GM21381 (cell line): ENCODE results near the gene AVPR2.

Experiments used
- ATAC-seq: cut with Tn5 transposase; IDR thresholded peaks from one replicate; pipeline ENCODE4 v1.9.1; 2021; ENCODE audit warnings: mild to moderate bottlenecking, moderate library complexity; ENCODE audit not compliant: unreplicated experiment

The AVPR2 gene

DNA sequence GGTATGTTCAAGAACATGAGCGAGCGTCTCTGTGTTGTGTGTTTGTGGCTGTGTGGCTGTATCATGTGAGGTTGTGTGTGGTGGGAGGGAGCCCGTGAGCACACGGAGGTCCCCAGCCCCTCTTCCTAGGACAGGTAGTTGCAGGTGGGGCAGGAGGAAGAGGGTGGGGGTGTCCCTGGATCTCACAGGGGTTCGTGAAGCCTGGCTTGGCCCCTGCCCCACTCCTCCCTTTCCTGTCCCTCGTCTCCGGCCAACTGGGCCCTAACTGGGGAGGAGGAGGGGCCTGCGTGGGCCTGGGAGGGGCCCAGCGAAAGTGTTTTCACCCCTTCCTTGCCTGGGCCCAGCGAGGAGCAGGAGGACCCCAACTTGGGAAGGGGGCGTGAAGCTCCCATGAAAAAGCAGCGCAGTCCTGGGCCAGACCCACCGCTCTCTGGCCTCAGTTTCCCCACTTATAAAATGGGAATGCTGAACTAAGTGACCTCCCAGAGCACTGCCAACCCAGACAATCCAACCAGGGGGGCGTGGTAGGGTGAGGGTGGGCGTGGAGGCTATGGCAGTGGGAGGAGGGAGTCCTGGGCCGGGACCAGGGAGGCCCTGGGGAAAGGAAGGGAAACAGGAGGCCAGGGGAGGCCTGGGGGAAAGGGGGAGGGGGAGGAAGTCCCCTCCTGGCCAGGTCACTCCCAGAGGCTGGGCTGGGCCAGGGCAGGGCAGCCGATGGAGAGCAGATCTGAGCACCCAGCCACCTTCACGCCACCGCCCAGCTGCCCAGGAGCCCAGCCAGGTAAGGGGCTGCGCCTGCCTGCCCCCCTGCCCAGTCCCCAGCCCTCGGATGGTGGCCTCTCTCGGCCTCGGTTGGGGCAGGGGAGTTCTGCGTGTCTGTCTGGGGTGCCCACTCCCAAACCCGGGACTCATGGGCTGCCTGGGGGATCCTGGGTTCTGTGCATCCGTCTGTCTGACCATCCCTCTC lies at the start of gene AVPR2:
AVPR2 (plus strand) TSS at position 683 of the 967 bp plus-strand sequence. CDS start 473 bp downstream, outside the sequence.
- ATAC-seq = no peak

DNA sequence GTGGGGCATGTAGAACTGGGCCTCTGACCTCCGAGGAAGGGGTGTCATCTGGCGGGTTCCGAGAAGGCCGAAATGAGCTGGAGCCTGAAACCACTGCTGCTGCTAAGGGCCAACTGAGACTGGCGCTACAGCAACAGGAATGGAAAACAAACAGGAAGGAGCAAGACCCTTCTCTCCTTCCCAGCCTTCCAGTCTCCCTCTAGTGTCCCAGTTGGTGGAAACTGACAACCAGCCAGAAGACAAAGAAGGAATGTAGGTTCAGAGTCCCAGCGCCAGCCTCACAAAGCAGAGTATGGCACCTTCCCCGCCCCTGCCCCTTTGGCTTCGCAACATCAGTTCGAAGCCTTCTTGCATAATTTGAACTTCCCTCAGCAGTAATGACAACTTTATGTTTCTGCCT lies 49.8 kb upstream of the AVPR2 start:
- no peak for ATAC-seq

DNA sequence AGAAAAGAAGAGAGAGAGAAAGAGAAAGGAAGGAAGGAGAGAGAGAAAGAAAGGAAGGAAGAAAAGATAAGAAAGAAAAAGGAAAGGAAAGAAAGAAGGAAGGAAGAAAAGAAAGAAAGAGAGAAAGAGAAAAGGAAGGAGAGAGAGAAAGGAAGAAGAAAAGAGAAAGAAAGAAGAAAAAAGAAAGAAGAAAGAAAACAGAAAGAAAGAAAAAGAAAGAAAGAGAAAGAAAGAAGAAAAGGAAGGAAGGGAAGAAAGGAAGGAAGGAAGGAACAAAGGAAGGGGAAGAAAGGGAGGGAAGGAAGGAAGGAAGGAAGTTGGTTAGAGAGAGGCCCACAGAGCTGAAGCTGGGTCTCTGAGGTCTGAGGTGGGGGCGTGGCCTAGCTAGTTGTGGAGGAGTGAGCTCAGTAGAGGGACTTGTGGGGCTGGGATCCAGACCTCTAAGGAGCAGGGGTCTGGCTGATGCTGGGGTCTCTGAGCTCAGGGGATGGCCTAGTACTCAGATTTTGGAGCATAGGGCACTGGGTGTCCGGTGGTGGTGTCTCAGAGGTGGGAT lies 47.0 kb upstream of the AVPR2 start:
- ATAC-seq = no peak

DNA sequence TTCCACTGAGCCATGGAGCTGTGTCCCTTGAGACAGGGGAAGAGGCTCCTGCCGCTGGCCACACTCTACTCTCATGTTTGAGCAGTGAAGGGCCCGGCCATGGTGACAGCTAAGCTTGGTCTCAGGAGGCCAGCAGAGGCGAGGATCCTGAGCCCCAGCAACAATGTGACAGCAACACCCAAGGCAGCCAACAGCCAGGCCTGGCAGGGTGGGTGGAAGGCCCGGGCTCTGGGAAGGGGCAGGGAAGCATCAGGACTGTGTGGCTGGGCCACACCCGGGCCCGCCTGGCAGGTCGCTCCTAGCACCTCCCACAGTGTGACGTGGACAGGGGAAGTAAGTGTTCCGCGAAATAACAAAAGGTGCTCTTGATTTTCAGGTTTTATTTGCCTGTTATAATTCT lies 43.3 kb upstream of the AVPR2 start:
- no peak for ATAC-seq

DNA sequence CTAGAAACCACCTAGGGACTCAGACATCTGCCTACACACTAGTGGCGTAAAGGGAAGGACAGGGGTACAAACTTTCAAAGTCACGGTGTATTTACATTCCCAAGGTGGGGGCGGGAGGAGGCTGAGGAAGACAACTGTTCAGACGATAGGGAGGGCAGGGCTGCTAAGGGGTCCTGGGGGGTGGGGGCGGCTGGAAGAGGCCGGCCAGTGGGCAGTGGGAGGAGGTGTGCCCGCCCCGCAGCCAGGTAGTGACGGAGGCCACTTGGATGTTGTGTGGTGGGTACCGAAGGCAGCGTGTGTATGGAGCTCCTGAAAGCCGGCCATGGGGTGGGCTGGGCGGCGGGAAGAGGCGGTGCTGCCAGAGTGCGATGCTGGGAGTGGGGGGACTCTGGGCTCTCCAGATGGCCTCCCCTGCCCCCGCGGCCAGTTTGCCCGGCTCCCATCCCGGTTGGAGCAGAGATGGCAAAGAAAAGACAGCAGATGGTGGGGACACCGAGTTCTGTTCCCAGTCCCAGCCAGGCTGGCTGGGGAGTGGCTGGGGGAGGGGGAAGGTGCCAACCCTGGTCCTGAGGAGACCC lies 42.7 kb upstream of the AVPR2 start:
- ATAC-seq = no peak

DNA sequence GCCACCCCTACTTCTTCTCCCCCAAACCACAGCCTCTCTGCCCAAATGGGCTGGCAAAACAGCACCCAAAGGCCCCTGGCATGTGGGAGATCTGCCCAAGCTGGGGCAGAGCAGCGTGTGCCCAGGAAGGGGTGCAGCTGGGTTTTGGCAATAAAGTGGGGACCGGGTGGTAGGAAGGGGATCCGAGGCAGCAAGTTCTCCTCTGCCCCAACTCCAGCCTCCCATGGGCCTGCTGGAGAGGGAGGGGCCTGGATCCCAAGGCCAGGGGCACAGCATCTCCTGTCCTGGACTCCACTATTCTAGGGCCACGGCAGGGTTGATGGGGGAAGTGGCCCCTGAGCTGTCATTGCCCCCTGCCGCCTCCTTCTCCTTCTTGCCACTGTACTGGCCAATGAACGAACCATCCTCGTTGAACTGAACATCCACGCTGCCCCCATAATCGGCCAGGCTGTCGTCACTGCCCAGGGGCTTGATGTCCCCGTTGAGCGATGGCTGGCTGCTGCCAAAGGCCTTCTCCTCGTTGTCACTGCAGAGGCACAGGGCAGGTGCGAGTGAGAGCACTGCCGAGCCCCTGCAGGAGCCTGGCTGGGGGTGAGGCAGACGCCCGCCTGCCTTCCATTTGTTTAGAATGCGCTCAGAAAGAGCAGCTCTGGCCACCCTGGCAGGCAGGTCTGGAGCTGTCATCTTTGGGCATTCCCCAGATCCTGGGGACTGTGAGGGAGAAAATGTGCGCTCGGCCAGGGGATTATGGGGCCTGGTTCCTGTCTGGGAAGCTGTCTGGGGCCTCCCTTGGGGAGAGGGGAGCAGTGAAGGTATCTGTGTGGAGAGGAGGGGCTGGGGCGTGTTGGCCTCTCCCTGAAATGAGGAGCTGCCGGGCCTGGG lies 41.9 kb upstream of the AVPR2 start:
- ATAC-seq = no peak

DNA sequence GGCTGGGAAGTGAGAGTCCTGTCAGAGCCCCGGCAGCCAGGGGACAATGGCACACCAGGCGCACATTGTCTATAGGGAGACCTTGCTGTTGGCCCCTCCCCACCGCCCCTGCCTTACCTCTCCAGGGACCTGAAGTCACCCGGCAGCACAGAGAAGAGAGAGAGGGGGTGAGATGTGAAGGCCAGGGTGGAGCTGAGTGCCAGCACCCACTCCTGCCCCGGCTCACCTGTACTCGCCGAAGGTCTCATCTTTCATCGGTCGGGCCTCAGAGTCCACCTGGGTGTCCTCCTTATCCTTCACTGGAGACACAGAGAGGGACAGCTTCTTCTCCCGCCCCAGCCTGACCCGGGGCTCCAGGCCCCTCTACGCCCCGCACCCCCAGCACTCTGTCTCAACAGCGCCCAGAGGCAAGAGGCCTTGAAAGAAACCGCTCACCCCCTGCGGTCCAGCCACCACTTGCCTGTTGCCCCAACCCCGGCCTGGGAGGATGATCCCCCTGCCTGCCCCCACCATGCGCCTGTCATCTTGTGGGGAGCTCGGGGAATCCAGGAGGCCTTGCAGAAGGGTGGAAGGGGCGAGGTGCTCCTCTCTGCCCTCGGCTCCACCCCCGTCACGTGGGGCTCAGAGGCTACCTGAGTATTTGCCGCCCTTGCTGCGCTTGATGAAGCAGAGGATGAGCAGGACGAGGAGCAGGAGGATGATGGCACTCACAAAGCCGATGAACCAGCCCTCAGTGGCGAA lies 41.1 kb upstream of the AVPR2 start:
- ATAC-seq = no peak

DNA sequence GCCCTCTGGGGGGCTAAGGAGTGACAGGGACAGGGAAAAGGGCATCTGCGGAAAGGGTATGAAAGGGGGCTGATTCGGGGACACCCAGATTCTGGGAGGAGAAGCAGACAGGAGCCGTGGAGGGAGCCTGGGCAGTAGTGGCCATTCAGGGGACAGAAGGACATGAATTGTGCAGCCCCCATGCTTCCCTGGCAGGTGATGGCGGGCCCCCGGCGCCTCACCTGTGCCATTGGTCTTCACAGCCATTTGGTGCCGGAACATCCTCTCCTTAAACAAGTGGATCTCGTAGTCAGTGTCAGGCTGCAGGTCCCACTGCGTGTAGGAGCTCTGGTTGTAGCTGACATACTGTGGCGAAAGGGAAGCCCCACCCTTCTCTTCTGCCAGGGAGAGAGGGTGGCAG lies 40.4 kb upstream of the AVPR2 start:
- ATAC-seq = no peak

DNA sequence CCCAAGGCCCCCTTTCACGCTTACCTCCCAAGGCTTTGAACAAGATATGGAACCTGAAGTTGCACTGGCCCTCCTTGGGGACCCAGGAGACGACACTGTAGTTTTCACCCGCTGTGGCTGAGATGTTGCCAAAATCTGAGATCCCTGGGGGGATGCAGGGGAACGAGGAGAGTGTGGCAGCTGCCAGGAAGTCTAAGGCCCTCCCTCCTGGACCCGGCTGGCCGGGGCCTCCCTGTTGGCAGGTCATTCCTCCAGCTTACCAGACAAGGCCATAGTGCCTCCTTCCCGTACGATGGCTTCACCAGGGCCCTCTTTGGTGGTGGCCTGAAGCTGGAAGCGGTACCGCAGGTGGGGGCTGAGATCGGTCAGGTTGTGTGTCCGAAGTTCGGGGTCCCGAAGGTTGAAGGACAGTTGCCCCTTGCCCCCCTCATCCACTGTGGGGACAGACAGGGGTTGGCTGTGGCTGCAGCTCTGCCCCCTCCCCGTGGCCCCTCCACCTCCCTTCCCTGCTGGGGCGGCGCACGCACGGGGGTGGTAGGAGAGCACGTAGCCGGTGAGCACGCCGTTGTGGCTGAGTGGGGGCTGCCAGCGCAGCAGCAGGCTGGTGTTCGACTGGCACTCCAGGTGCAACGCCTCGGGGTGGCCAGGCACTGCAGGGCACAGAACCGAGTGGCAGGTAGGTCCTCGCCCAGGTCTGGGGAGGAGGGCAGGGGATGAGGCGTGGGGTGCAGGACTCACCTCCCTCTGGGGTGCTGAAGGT lies 39.7 kb upstream of the AVPR2 start:
- ATAC-seq = no peak

DNA sequence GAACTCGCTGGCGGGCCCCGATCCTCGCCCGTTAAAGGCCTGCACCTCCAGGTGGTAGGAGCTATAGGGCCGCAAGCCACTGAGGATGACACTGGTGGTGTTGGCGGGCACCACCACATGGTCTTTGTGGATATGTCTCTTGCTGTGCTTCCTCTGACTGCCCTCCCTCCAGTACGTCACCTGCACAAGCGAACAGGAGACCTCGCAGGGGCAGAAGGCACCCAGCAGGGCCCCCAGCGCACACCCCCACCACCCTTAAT lies 39.2 kb upstream of the AVPR2 start:
- no peak for ATAC-seq

DNA sequence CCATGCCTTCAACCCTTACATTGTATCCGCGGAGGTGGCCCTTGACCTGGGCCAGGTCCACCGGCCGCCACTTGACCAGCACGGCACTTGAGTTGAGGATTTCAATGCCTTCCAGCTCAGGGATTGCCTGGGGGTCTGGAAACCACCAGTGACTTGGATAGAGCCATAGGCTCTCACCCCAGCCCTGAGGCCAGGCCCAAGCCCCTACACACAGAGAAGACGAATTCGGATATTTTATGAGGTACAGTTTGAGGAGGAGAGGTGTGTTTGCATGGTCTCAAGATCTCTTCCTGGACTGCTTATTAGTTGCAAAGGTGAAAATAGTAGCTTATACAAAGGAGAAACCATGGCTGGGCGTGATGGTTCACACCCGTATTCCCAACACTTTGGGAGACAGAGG lies 38.8 kb upstream of the AVPR2 start:
- ATAC-seq = no peak

DNA sequence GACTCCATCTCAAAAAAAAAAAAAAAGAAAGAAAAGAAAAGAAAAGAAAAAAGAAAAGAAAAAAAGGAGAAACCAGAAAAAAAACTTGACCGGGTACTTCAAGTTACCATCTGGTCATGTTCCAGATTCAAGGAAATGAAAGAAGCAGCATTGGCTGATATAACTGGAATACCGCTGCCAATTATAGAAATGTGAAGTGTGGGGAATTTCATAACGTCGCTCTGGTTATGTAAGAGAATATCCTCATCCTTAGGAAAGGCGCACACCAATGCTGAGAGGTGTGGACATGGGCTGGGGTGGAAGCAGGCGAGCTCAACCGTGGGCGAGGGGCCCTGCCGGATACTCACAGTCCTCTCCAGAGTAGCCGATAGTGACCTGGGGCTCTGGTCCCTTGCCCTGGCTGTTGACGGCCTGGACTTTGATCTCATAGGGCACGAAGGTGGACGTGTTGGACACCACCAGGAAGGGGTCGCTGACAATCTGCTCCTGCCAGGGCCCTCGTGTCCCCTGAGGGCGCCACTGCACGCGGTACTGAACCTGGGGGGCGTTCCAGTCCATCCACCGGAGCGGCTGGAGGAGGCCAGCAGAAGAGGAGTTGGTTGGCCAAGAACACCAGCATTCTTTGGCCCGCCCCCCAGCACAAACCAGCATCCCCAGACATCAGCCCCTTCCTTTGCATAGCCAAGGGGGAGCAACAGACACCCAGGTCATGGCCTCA lies 38.0 kb upstream of the AVPR2 start:
- ATAC-seq = no peak

DNA sequence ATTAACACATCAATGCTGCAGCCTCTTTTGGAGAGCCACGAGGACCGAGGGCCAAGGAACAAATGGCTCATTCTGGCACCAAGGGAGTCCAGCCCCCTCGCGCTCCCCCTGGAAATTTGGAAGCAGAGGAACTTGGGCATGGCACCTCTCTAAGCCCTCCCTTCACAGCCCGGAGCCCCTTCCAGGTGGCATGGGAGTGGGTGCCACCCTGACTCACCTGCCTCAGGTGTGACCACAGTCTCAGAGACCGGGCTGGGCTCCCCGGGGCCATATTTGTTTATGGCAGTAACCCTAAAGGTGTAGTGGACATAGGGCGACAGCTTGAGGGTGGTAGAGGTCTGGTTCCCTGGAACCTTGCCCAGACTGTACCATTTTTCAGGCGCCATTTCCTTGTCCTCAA lies 37.3 kb upstream of the AVPR2 start:
- no peak for ATAC-seq

DNA sequence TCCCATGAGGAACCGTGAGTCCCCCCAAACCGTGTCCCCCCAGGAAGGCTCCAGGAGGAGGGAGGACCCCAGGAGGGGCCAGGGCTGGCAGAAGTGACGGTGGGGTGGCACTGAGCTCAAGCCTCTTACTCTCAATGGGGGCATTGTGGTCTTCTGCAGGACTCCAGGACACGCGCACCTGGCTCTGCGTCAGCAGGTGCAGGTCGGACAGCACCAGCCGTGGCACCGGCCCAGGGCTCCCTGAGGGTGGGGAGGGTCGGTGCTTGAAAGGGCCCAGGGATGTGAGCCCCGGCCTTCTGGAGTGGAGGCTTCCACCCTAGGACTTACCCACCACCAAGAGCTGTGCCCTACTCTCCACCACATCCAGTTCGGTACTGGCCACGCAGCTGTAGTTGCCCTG lies 36.8 kb upstream of the AVPR2 start:
- no peak for ATAC-seq

DNA sequence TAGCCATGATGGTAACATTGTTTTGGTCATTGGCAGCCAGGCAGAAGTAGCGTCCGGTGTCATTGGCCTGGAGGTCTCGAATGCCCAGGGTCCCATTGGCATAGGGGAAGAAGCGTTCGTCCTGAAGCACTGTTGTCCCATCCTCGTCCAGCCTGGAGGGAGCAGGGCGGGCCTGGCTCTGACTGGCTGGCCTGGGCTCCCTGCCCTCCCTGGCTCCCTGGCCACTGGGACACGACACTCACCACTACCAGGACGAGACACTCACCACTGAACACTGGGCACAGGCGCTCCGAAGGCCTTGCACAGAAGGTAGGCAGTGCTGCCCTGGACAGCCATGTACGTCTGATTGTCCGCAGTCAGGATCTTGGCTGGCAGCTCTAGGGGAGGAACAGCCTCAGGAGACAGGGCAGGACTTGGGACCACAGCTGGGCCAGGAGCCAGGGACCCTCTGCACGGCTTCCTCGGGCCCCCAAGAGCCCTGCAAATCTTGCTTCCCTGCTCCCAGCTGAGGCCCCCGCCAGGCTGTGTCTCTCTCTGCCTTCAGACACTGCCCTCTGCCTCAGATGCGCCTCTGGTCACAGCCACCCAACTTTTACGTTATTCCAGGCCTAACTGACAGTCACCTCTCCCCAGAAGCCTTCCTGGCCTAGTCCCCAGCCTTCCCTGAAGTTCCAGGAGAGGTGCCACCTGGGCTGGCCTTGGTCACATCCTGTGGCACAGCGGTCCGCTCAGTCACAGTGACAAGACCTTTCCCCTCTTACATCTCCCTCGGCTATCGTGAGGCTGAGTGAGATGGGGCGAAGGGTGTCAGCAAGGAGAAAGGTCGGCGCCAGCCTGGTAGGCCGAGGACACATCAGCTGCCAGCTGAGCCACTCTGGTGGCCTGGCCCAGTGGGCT lies 35.6 kb upstream of the AVPR2 start:
- ATAC-seq = no peak

DNA sequence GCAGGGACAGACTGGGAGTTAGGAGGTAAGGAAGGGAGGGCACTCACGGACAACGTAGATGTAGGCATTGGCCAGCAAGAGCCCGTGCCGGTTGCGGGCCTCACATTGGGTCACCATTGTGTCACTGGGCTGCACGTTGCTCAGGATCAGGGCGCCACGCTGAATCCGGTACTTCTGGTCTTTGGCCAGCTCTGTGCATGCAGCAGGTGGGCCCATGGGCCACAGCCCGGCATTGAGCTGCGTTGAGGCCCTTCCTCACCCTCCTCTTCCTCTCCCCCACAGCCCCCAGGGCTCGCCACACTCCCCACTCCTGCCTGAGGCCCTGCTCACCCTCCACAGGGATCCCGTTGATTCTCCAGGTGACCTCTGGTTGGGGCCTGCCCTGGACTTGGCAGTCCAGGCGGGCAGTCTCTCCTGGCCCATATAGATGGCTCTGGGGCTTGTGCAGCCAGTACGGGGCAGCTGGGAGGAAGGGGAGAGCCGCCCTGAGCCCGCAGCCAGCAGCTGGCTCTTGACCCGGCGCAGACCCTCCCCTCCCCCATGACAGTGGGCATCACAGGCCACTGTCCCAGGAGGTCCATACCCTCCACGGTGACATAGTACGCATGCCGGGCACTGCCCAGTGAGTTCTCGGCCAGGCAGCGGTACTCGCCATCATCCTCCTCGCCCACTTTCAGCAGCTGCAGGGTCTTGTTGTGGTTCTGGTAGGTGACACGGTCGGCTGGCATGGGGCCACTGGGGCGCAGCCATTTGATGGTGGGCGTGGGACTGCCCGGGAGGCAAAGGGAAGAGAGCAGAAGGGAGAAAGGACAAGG lies 34.8 kb upstream of the AVPR2 start:
- no peak for ATAC-seq

DNA sequence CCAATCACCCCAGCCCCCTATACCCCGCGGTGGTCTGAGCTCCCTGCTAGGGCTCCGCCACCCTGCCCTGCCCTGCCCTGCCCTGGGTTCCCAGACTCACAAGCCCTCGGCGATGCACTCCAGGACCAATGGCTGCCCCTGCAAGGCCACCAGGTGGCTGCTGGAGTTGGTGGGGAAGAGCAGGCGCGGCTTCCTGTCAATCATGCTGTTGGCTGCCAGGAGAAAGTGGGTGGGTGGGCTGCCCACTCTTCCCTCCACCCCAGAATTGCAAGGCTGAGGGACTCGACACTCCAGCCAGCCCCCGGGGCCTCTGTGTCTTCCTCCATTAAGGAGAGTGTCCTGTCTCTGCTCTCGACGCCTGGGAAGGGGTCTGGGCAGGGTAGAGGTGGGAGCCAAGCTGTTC lies 34.2 kb upstream of the AVPR2 start:
- ATAC-seq = no peak
